Psoas muscle (tissue), 8 donors: ENCODE measurements around the gene KRTAP12-2. TPM values are rescaled to one million over a fixed set of nuclear protein-coding genes. Genes with fewer than 3 reads are reported as not detected.

Source experiments
- ATAC-seq, 4 donors: fragments of 200-7000 bp; cut with Tn5 transposase; one replicate each; pipeline ENCODE4 v1.9.1; 2020; ENCODE audit warnings: moderate library complexity in 3 of 4, mild to moderate bottlenecking in 2 of 4
- DNase-seq, 2 donors: peaks; one replicate each; pipeline ENCODE4 v3.0.0-alpha.2; 2020
- H3K27ac ChIP-seq: fragments of 200-600 bp; one replicate; pipeline ENCODE4 v1.8.0; 2022
- H3K27me3 ChIP-seq, 3 donors: fragments of 200-600 bp in 1 of 3; one replicate each; pipeline versions ENCODE4 v1.6.1 to v1.8.0; 2013 to 2022; ENCODE audit warnings: low read length in 2 of 3, mild to moderate bottlenecking in 2 of 3, moderate library complexity in 1 of 3; ENCODE audit not compliant: insufficient read depth in 3 of 3
- H3K36me3 ChIP-seq, 2 donors: fragments of 200-600 bp in 1 of 2; one replicate each; pipeline versions ENCODE4 v1.6.1 to v1.8.0; 2013 to 2022; ENCODE audit warnings: low read depth in 1 of 2, mild to moderate bottlenecking in 1 of 2, moderate library complexity in 1 of 2; ENCODE audit not compliant: insufficient read depth in 1 of 2
- H3K4me1 ChIP-seq: fragments of 200-600 bp; one replicate; pipeline ENCODE4 v1.8.0; 2022
- H3K4me3 ChIP-seq: fragments of 200-600 bp; one replicate; pipeline ENCODE4 v1.8.0; 2022; ENCODE audit warnings: mild to moderate bottlenecking
- H3K9me3 ChIP-seq: fragments of 200-600 bp; one replicate; pipeline ENCODE4 v1.8.0; 2022
- WGBS, 3 donors: extraction: QIAGEN DNeasy Blood & Tissue Kit; methylation state at CpG; one replicate each; pipeline versions ENCODE4 v1.1.6 to v1.1.7; 2013; 5-methylcytosine and 5-hydroxymethylcytosine counted together
- intact Hi-C, 2 donors: fragments of 100-400 bp; cut with DNase I; formaldehyde crosslinking; loops; one replicate each; pipeline versions ENCODE4 v1.11.0 to v1.14.2; 2022
- polyA plus RNA-seq, 3 donors: library from polyadenylated mRNA; stranded (reverse); fragments of 200-250 nt; gene quantifications; one replicate each; pipeline ENCODE4 v1.2.3, GENCODE V29; 2013
- total RNA-seq, 4 donors: library from RNA; stranded (reverse); fragmentation: NEBNext Ultra II Directional in 2 of 4; extraction: Animal tissue kit (Norgen Biotek cat#: 25700) in 2 of 4; gene quantifications; one replicate each; pipeline versions ENCODE4 v1.2.1 to v1.2.4, GENCODE V29; 2021 to 2023
- TF ChIP-seq, protein P1 (sequence below): fragments of 200-600 bp; IDR thresholded peaks from one replicate; pipeline ENCODE4 v1.8.0; 2022; ENCODE audit warnings: antibody characterized with exemption
- donor health status: healthy with polysubstance abuse.
- donor health status: DM: no; HTN: no; CAD: no; lungs with moderate emphysema.
- donor health status: Bipolar disorder and iron deficiency.
- donor health status: healthy.
- donor health status: DM: yes; HTN: yes; CAD: no.
- donor health status: DM: no; HTN: no; CAD: no.
- donor health status: DM: no; HTN: no; CAD: no.
- donor health status: DM: yes; HTN: yes; CAD: no.

The KRTAP12-2 gene
- total and polyA plus RNA-seq, 7 donors: not detected

DNA sequence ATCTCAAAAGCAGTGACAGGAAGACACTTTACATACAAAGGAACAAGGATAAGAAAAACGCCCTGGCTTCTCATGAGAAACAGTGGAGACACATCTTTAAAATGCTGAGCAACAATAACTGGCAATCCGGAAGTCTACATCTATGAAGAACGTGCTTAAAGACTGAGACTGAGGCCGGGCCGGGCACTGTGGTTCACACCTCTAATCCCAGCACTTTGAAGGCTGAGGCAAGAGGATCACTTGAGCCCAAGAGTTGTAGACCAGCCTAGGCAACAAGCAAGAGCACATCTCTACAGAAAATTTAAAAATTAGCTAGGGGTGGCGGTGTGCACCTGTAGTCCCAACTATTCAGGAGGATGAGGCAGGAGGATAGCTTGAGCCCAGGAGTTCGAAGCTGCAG lies 17.4 kb upstream of the KRTAP12-2 start:
- no peak overlapping the region for H3K27ac ChIP-seq
- DNase-seq (no peak), ATAC-seq (no peak)
- no peaks in the 10 kb centered on the region for H3K9me3 ChIP-seq
- no peak overlapping the region for H3K4me3 ChIP-seq
- intact Hi-C loops: no loop called here
- no peaks in the 10 kb centered on the region for H3K36me3 ChIP-seq
- H3K27me3 ChIP-seq: peaks cover 0 to 56% (median 11%) of the 10 kb centered on the region in 3 donors
- no peaks in the 10 kb centered on the region for H3K4me1 ChIP-seq
- WGBS, 3 donors: 71 to 80% (median 77%) methylated on average over 7 of the region's 7 CpGs
- TF ChIP-seq, protein P1, sequence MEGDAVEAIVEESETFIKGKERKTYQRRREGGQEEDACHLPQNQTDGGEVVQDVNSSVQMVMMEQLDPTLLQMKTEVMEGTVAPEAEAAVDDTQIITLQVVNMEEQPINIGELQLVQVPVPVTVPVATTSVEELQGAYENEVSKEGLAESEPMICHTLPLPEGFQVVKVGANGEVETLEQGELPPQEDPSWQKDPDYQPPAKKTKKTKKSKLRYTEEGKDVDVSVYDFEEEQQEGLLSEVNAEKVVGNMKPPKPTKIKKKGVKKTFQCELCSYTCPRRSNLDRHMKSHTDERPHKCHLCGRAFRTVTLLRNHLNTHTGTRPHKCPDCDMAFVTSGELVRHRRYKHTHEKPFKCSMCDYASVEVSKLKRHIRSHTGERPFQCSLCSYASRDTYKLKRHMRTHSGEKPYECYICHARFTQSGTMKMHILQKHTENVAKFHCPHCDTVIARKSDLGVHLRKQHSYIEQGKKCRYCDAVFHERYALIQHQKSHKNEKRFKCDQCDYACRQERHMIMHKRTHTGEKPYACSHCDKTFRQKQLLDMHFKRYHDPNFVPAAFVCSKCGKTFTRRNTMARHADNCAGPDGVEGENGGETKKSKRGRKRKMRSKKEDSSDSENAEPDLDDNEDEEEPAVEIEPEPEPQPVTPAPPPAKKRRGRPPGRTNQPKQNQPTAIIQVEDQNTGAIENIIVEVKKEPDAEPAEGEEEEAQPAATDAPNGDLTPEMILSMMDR: no peak

DNA sequence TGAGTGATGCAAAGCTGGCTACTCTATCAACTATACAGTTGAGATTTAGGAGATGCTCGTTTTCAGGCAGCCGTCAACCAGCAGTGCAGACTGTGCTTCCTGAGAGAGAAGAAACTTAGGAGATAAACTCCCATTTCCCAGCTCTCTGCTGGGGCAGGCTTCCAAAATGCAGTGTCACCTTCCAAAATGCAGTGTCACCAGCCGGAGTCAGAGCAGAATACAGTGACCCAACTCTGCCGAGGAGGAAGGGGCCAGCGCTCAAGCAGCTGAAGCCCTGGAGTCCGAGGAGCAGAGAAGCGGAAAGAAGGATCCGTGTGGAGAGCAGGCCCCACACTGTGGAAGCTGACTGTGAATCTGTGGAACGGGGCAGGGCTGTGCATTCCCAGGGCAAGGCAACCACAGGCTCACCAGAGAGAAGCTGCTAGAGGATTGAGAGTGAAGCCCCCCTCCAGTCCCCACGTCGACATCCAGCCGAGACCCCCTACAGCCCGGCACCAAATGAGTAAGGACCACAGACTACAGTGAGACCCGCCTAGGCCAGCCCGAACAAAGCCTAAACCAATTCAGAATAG lies 15.9 kb upstream of the KRTAP12-2 start:
- no peak overlapping the region for H3K4me3 ChIP-seq
- H3K27me3 ChIP-seq: peaks cover 0 to 49% (median 10%) of the 10 kb centered on the region in 3 donors
- no peaks in the 10 kb centered on the region for H3K9me3 ChIP-seq
- no peaks in the 10 kb centered on the region for H3K36me3 ChIP-seq
- no peak overlapping the region for H3K27ac ChIP-seq
- TF ChIP-seq, protein P1: no peak
- intact Hi-C loops: no loop called here
- DNase-seq (no peak), ATAC-seq (no peak)
- no peaks in the 10 kb centered on the region for H3K4me1 ChIP-seq
- WGBS, 3 donors: 64 to 79% (median 78%) methylated on average over 15 of the region's 15 CpGs

DNA sequence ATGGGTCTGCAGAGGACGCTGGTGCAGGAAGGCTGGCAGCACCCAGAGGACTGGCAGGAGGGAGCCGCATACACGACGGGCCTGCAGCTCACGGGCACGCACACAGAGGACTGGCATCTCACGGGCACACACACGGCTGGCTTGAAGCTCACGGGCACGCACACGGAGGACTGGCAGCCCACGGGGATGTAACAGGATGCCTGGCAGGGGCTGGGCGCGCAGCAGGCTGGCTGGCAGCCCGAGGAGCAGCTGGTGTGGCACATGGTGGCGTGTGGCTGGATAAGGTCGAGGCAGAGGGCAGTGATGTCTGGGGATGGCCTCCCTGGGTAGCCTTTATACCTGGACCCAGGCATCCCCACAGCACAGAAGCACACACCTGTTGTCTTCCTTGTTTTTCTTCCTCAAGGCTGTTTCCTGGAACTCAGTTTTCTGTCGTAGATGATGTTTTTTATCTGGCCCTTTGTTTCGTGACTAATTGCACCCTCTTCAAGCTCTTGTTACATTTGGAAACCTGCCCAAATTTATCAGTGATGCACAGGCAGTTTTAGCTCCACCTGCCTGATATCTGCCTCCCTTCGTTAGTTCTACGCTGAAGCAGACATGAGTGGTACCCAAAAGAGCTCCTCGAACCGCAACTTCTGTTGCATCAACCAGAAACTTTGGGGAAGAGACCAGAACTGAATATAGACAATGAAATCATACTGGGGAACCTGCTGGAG lies 15.3 kb upstream of the KRTAP12-2 start, which contains the start of gene KRTAP12-1:
TSS of gene KRTAP12-1 (minus strand) at position 303 of the 719 bp plus-strand sequence. CDS start at position 263, 40 bp downstream.
- no peak for DNase-seq
- no peaks in the 10 kb centered on the region for H3K4me1 ChIP-seq
- TF ChIP-seq, protein P1: no peak
- H3K27me3 ChIP-seq: peaks cover 0 to 42% (median 10%) of the 10 kb centered on the region in 3 donors
- no peak within 1 kb of the TSS for H3K27ac ChIP-seq
- H3K36me3 ChIP-seq: no peaks in the 10 kb centered on the region
- no peak for ATAC-seq
- intact Hi-C loops: no loop called here
- WGBS, 3 donors: 31 to 39% (median 34%) methylated on average over 23 of the region's 23 CpGs
- H3K9me3 ChIP-seq: no peaks in the 10 kb centered on the region
- H3K4me3 ChIP-seq: no peak within 1 kb of the TSS

DNA sequence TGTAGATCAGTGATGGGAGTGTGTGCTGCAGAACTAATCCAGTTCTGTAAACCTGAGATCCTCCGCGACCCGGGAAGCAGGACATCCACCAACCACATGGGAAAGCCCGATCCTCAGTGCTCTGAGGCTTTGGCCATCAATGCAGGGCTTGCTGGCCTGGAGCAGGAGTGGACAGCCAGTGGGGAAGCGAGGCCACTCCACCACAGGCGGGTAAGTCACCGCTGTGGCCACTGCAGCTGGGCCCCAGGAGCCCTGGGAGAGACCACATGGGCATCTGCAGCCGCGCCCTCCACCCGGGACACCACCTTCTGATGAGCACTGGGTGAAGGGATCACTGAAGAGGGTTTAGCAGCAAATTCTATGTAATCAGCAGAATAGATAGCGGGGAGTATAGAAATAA lies 14.4 kb upstream of the KRTAP12-2 start:
- Histone ChIP-seq H3K27ac (no peak overlapping the region), H3K27me3 (peaks cover 0 to 34% (median 10%) of the 10 kb centered on the region in 3 donors), H3K4me3 (no peak overlapping the region), H3K4me1 (no peaks in the 10 kb centered on the region), H3K36me3 (no peaks in the 10 kb centered on the region), H3K9me3 (no peaks in the 10 kb centered on the region)
- TF ChIP-seq, protein P1: no peak
- WGBS, 3 donors: 65 to 77% (median 71%) methylated on average over 10 to 11 of the region's 11 CpGs
- no peak for DNase-seq
- no peak for ATAC-seq
- intact Hi-C loops: no loop called here
